Measurements from ENCODE around the gene SPINK7.
"Not testable (repeated sequence)": the region's sequence is repeated elsewhere in the genome, so short reads cannot be mapped to it uniquely, and the experiment has no call there.

SPINK7 gene

GRCh38 chr5:148312153-148312552 lies at the start of gene SPINK7:
Gene SPINK7 (plus strand): TSS chr5:148312423. CDS start chr5:148312484, 61 bp downstream.
- DNase-seq: no peak

- no peak for DNase-seq
Observed at GRCh38 chr5:148267962-148268361, 44.3 kb upstream of the SPINK7 start.

- DNase-seq: no peak
Observed at GRCh38 chr5:148268566-148268965, 43.7 kb upstream of the SPINK7 start, which contains the start of gene SPINK13. Gene SPINK13 (plus strand): TSS chr5:148268794. CDS start chr5:148270073, 1,279 bp downstream.

- DNase-seq: not testable (repeated sequence)
Observed at GRCh38 chr5:148275129-148275528, 37.1 kb upstream of the SPINK7 start.

GRCh38 chr5:148280893-148281292 lies 31.3 kb upstream of the SPINK7 start:
- not testable (repeated sequence) for DNase-seq

- not testable (repeated sequence) for DNase-seq
Observed at GRCh38 chr5:148281336-148281735, 30.9 kb upstream of the SPINK7 start.

- no peak for DNase-seq
Observed at GRCh38 chr5:148290271-148291195, 21.7 kb upstream of the SPINK7 start.

- no peak for DNase-seq
Observed at GRCh38 chr5:148297731-148298130, 14.5 kb upstream of the SPINK7 start.

- DNase-seq: no peak
Observed at GRCh38 chr5:148306446-148306845, 5.8 kb upstream of the SPINK7 start.

GRCh38 chr5:148309019-148309418 lies 3.2 kb upstream of the SPINK7 start:
- no peak for DNase-seq

- DNase-seq: no peak
Observed at GRCh38 chr5:148309746-148310145, 2.5 kb upstream of the SPINK7 start.

GRCh38 chr5:148311484-148311883 lies 739 bp upstream of the SPINK7 start:
- no peak for DNase-seq

- no peak for DNase-seq
Observed at GRCh38 chr5:148314187-148314586, 2.0 kb downstream of the SPINK7 start.

GRCh38 chr5:148314731-148315130 lies 2.5 kb downstream of the SPINK7 start:
- no peak for DNase-seq

- DNase-seq: peak in 1 of 2 donors; percentile 13
Observed at GRCh38 chr5:148320011-148320963, 8.1 kb downstream of the SPINK7 start.

- no peak for DNase-seq
Observed at GRCh38 chr5:148333262-148333849, 21.1 kb downstream of the SPINK7 start.

GRCh38 chr5:148335259-148335658 lies 23.0 kb downstream of the SPINK7 start, which contains the start of gene SPINK9:
Gene SPINK9 (plus strand): TSS chr5:148335559. CDS start chr5:148335614, 55 bp downstream.
- no peak for DNase-seq

- no peak for DNase-seq
Observed at GRCh38 chr5:148336704-148337435, 24.6 kb downstream of the SPINK7 start.

GRCh38 chr5:148342371-148343045 lies 30.3 kb downstream of the SPINK7 start:
- DNase-seq: no peak

GRCh38 chr5:148343046-148343407 lies 30.8 kb downstream of the SPINK7 start:
- no peak for DNase-seq

Measured in CD4-positive, alpha-beta T cell treated with Interferon alpha-2 for 1 hour (primary cell).